ENCODE data around the gene ARHGDIB. TPM values are rescaled to one million over a fixed set of nuclear protein-coding genes. Genes with fewer than 3 reads are reported as not detected.

The ARHGDIB gene
- total and polyA plus RNA-seq, 2 of the 13 experiments (the other 11 are each of a cell fraction or from before 2014, with no cell fraction given), result 0.11 to 0.87 TPM

- 0% methylated on average over 2 of the region's 2 CpGs for WGBS (ENCODE audit: low lambda C conversion rate)
- no peak for TF ChIP-seq ZNF530 (CRISPR knock-in tag; IDR thresholded peaks at IDR 0.05; ENCODE audit: low read depth)
- TF ChIP-seq ZNF296 (CRISPR knock-in tag; conservative IDR thresholded peaks at IDR 0.05), result no peak
- TF ChIP-seq NCOA5 (CRISPR knock-in tag; IDR thresholded peaks at IDR 0.05), result no peak
- TF ChIP-seq IKZF1 (IDR thresholded peaks at IDR 0.05), result no peak
- TF ChIP-seq, protein P1, sequence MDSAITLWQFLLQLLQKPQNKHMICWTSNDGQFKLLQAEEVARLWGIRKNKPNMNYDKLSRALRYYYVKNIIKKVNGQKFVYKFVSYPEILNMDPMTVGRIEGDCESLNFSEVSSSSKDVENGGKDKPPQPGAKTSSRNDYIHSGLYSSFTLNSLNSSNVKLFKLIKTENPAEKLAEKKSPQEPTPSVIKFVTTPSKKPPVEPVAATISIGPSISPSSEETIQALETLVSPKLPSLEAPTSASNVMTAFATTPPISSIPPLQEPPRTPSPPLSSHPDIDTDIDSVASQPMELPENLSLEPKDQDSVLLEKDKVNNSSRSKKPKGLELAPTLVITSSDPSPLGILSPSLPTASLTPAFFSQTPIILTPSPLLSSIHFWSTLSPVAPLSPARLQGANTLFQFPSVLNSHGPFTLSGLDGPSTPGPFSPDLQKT (CRISPR knock-in tag; IDR thresholded peaks at IDR 0.05; ENCODE audit: borderline replicate concordance), result no peak
- TF ChIP-seq ZNF441 (CRISPR knock-in tag; IDR thresholded peaks at IDR 0.05; ENCODE audit: borderline replicate concordance), result no peak
- TF ChIP-seq STAT5B (CRISPR knock-in tag; IDR thresholded peaks at IDR 0.05), result no peak
- TF ChIP-seq ZFP90 (CRISPR knock-in tag; IDR thresholded peaks at IDR 0.05; ENCODE audit: borderline replicate concordance), result no peak
- TF ChIP-seq ELF1 (CRISPR knock-in tag; IDR thresholded peaks at IDR 0.05), result no peak
- TF ChIP-seq, protein P2, sequence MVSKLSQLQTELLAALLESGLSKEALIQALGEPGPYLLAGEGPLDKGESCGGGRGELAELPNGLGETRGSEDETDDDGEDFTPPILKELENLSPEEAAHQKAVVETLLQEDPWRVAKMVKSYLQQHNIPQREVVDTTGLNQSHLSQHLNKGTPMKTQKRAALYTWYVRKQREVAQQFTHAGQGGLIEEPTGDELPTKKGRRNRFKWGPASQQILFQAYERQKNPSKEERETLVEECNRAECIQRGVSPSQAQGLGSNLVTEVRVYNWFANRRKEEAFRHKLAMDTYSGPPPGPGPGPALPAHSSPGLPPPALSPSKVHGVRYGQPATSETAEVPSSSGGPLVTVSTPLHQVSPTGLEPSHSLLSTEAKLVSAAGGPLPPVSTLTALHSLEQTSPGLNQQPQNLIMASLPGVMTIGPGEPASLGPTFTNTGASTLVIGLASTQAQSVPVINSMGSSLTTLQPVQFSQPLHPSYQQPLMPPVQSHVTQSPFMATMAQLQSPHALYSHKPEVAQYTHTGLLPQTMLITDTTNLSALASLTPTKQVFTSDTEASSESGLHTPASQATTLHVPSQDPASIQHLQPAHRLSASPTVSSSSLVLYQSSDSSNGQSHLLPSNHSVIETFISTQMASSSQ (IDR thresholded peaks at IDR 0.05; ENCODE audit: low read depth), result no peak
- TF ChIP-seq, protein P2 (CRISPR knock-in tag; IDR thresholded peaks at IDR 0.05; ENCODE audit: borderline replicate concordance), result no peak
- no peak for TF ChIP-seq ZNF713 (CRISPR knock-in tag; IDR thresholded peaks at IDR 0.05)
- TF ChIP-seq PCBP2 (optimal IDR thresholded peaks at IDR 0.05; ENCODE audit: low read depth, low read length, poor library complexity, severe bottlenecking), result no peak
- TF ChIP-seq NFIB (CRISPR knock-in tag; IDR thresholded peaks at IDR 0.05; ENCODE audit: borderline replicate concordance), result no peak
- no peak for TF ChIP-seq HINFP (CRISPR knock-in tag; IDR thresholded peaks at IDR 0.05; ENCODE audit: low read depth)
- TF ChIP-seq, protein P3, sequence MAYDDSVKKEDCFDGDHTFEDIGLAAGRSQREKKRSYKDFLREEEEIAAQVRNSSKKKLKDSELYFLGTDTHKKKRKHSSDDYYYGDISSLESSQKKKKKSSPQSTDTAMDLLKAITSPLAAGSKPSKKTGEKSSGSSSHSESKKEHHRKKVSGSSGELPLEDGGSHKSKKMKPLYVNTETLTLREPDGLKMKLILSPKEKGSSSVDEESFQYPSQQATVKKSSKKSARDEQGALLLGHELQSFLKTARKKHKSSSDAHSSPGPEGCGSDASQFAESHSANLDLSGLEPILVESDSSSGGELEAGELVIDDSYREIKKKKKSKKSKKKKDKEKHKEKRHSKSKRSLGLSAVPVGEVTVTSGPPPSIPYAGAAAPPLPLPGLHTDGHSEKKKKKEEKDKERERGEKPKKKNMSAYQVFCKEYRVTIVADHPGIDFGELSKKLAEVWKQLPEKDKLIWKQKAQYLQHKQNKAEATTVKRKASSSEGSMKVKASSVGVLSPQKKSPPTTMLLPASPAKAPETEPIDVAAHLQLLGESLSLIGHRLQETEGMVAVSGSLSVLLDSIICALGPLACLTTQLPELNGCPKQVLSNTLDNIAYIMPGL (CRISPR knock-in tag; IDR thresholded peaks at IDR 0.05; ENCODE audit: borderline replicate concordance in 1 of 2, low read depth in 1 of 2), result no peak
- TF ChIP-seq PAWR (CRISPR knock-in tag; IDR thresholded peaks at IDR 0.05; ENCODE audit: borderline replicate concordance), result no peak
Observed at GRCh38 chr12:14982991-14983390, 21.6 kb upstream of the ARHGDIB start.

More at GRCh38 chr12:14982991-14983390, 21.6 kb upstream of the ARHGDIB start:
- Histone ChIP-seq H3K79me2 (ENCODE audit: insufficient read depth, low read length) (no peaks in the 10 kb centered on the region), H3K9ac (ENCODE audit: insufficient read depth, low read depth, low read length) (no peak overlapping the region), H3K4me3 (replicated peaks in 1 of 3; ENCODE audit: insufficient read depth in 1 of 3, low read depth in 2 of 3, low read length in 3 of 3) (no peak overlapping the region), H3K27ac (ENCODE audit: extremely low read length, insufficient read depth, low read length) (no peak overlapping the region), H3K27me3 (ENCODE audit: control insufficient read depth in 1 of 2, insufficient read depth in 2 of 2, low read length in 2 of 2) (peaks cover 0 to 1% of the 10 kb centered on the region in 2 experiments; a peak in 3 of 5 replicates), H3K36me3 (replicated peaks in 1 of 2; ENCODE audit: control insufficient read depth in 1 of 2, insufficient read depth in 2 of 2, low read length in 2 of 2) (no peaks in the 10 kb centered on the region), H3K4me1 (ENCODE audit: insufficient read depth, low read length) (no peaks in the 10 kb centered on the region), H3K9me3 (ENCODE audit: low read length) (no peaks in the 10 kb centered on the region), H2AFZ (ENCODE audit: low read length) (no peak overlapping the region), H4K20me1 (ENCODE audit: insufficient read depth, low read length) (no peaks in the 10 kb centered on the region), H3K4me2 (ENCODE audit: low read depth, low read length) (no peak overlapping the region)
- POLR2A ChIA-PET, result no interaction called here
- FAIRE-seq (no peak), DNase-seq (ENCODE audit: low spot score) (no peak), ATAC-seq (no peak)
- in situ Hi-C loops (cut with HindIII; ENCODE audit: extremely low pct_ligation_motif_present, low pct_unique_long_range_greater_than_20kb) (no loop called here), intact Hi-C loops (cut with micrococcal nuclease; ENCODE audit: unreplicated experiment) (no loop called here)
- CTCF ChIA-PET (ENCODE audit: low intra/inter-chr PET ratio, low total read pairs), result no interaction called here
- no TSS peak for BruUV-seq (replicated peaks)

Measured in HepG2 (cell line).